ENCODE data around the gene AKNAD1.

The AKNAD1 gene

DNA sequence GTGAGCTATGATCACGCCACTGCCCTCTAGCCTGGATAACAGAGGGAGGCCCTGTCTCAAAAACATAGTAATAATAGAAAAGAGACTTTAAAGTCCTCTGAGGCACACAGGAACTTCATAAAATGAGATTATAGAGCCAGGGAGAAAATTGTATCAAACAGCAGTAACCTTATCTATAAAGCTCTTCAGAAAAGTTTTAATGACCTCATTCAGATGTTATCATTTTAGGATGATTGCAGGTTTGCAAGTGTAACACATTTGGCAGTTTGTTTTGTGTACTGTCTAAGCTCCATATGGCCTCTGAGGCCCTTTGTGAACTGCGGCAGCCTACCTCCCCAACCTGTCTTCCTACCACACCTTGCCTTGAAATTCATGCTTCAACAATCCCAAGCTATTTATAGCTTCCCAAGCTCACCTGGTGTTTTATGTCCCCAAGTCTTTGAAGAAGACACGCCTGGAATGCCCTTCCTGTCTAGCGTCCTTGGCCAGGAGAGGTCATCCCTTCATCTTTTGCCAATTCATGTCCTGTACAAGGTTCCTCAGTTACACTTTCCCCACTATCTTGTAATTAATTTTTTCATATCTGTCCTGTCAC lies 8.5 kb upstream of the AKNAD1 start:
- TF ChIP-seq, protein P1, sequence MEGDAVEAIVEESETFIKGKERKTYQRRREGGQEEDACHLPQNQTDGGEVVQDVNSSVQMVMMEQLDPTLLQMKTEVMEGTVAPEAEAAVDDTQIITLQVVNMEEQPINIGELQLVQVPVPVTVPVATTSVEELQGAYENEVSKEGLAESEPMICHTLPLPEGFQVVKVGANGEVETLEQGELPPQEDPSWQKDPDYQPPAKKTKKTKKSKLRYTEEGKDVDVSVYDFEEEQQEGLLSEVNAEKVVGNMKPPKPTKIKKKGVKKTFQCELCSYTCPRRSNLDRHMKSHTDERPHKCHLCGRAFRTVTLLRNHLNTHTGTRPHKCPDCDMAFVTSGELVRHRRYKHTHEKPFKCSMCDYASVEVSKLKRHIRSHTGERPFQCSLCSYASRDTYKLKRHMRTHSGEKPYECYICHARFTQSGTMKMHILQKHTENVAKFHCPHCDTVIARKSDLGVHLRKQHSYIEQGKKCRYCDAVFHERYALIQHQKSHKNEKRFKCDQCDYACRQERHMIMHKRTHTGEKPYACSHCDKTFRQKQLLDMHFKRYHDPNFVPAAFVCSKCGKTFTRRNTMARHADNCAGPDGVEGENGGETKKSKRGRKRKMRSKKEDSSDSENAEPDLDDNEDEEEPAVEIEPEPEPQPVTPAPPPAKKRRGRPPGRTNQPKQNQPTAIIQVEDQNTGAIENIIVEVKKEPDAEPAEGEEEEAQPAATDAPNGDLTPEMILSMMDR (IDR thresholded peaks at IDR 0.05; ENCODE audit: insufficient read depth, low read length, missing control alignments): no peak
- ChIA-PET CTCF (interaction anchor here (1.0 to 2.3 kb wide), 2 partner anchors 37 to 40 kb away, joined by 3 to 14 read pairs; no protein-coding TSS in a partner anchor), POLR2A (no interaction called here)
- DNase-seq (ENCODE audit: low read depth, low spot score): no peak
- H3K4me3 ChIP-seq (ENCODE audit: low read depth, low read length): no peak overlapping the region

DNA sequence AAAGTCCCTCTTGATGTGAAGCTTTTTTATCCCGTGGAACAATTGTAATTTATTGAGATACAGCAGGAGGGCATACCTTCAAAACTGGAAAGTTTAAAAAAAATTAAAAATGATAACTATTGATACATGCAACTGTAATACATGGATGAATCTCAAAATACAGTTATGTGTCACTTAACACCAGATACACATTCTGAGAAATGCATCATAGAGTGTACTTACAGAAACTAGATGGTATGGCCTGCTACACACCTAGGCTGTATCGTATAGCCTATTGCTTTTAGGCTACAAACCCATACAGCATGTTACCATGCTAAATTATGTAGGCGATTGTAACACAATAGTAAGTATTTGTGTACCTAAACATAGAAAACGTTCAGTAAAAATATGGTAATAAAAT lies 7.1 kb upstream of the AKNAD1 start:
- ChIA-PET CTCF (interaction anchor here (0.7 to 2.3 kb wide), 2 partner anchors 10 to 35 kb away, joined by 4 to 14 read pairs; no protein-coding TSS in a partner anchor), POLR2A (no interaction called here)
- no peak for DNase-seq (ENCODE audit: low read depth, low spot score)
- no peak overlapping the region for H3K4me3 ChIP-seq (ENCODE audit: low read depth, low read length)
- TF ChIP-seq, protein P1 (IDR thresholded peaks at IDR 0.05; ENCODE audit: insufficient read depth, low read length, missing control alignments): no peak

DNA sequence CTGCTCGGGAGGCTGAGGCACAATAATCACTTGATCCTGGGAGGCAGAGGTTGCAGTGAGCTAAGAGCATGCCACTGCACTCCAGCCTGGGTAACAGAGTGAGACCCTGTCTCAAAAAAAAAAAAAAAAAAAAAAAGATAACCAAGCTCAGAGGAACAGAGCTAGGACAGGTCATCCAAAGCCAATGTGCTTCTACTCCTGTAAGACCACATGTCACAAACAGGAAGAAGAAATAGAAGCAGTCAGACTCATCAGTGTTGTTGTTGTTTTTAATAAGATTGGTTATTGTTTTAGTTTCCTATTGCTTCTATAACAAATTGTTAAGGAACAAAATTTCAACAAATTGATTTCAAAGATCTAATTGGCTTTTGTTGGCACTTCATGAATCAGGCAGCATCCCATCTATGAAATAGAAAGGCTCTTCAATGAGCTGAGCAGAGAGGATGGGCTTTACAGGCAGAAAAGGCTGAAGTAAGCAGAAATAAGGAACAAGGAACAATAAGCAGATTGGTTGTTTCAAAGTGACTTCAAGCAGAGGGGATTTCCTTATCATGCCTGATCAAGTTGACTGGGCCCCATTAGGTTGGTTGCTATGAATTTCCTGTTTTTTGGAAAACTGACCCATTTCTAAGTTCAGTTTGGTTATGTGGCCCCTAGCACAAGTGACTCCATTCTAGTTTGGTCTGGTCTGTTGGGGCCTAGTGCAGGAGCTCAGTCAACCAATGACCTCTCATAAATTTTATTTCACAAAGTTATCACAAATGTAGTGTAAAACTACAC lies 6.0 kb upstream of the AKNAD1 start:
- POLR2A ChIA-PET: interaction anchor here (0.6 kb wide), 1 partner anchor 68 kb away, joined by 3 read pairs; no protein-coding TSS in a partner anchor
- no peak overlapping the region for H3K4me3 ChIP-seq (ENCODE audit: low read depth, low read length)
- no peak for DNase-seq (ENCODE audit: low read depth, low spot score)
- TF ChIP-seq, protein P1 (IDR thresholded peaks at IDR 0.05; ENCODE audit: insufficient read depth, low read length, missing control alignments): no peak
- CTCF ChIA-PET: interaction anchor here (1.0 kb wide), 1 partner anchor 14 kb away, joined by 3 read pairs; the partner anchor contains the start of gene GPSM2

DNA sequence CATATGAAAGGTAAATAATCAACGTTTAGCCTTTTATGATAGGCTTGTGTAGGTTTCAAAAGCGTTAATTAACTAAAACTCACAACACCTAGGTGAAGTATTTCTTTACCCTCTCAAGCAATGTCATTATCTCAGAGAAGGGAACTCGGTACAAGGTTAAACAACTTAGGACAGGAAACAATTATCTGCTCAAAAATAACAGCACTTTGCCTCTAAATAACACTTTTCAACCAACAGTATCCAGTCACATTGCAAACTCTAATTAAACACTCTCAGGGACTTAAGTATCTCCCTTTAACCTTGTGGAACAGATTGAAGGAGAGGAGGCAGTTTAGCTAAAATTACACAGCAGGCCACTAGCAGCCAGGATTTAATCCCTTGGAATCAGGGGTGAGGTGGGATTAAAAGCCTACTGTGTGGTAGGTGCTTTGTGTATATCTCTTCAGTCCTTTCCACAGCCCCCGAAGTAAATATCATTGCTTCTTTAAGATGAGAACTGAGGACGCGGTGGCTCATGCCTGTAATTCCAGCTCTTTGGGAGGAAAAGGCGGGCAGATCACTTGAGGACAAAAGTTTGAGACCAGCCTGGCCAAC lies 5.2 kb upstream of the AKNAD1 start:
- DNase-seq (ENCODE audit: low read depth, low spot score): no peak
- TF ChIP-seq, protein P1 (IDR thresholded peaks at IDR 0.05; ENCODE audit: insufficient read depth, low read length, missing control alignments): no peak
- POLR2A ChIA-PET: no interaction called here
- H3K4me3 ChIP-seq (ENCODE audit: low read depth, low read length): no peak overlapping the region
- CTCF ChIA-PET: interaction anchor here (1.0 kb wide), 2 partner anchors 14 to 34 kb away, joined by 3 to 7 read pairs; partner anchors contain the start of gene GPSM2

DNA sequence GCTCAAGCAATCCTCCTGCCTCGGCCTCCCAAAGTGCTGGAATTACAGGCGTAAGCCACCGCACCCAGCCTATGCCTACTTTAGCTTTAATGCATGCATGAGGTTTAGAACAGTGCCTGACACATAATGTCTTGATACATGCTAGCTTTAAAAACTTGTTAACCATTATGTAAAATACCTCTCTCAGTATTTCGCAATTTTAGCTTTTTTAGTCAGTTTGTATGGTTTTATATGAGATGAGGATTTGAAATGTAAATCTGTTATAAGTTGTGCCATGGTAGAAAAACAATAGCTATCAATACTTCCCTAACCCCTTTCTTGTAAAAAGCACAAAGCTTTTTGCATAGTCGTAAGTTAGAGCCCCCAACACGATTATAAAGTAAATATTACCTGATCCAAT lies 4.7 kb upstream of the AKNAD1 start:
- TF ChIP-seq, protein P1 (IDR thresholded peaks at IDR 0.05; ENCODE audit: insufficient read depth, low read length, missing control alignments): no peak
- no peak overlapping the region for H3K4me3 ChIP-seq (ENCODE audit: low read depth, low read length)
- no peak for DNase-seq (ENCODE audit: low read depth, low spot score)
- POLR2A ChIA-PET: no interaction called here
- CTCF ChIA-PET: interaction anchor here (0.6 to 1.0 kb wide), 4 partner anchors 15 to 33 kb away, joined by 3 to 7 read pairs (median 3); partner anchors contain the start of gene GPSM2
